Left colon (tissue), 2 donors: ENCODE results near the gene RDM1. TPM values are rescaled to one million over a fixed set of nuclear protein-coding genes. Genes with fewer than 3 reads are reported as not detected.
"Not testable (repeated sequence)": the region's sequence is repeated elsewhere in the genome, so short reads cannot be mapped to it uniquely, and the experiment has no call there.

Experiments
- ATAC-seq: fragments of 200-7000 bp; cut with Tn5 transposase; one replicate; pipeline ENCODE4 v1.9.1; 2020; ENCODE audit warnings: mild to moderate bottlenecking, moderate library complexity
- DNase-seq, 2 donors: peaks; one replicate each; pipeline ENCODE4 v3.0.0-alpha.2; 2020
- intact Hi-C, 2 donors: fragments of 100-400 bp; cut with DNase I in 1 of 2; cut with micrococcal nuclease in 1 of 2; formaldehyde crosslinking; loops; one replicate each; pipeline versions ENCODE4 v1.11.2 to v1.14.0; 2022; cut with DNase I, micrococcal nuclease
- total RNA-seq, 2 donors: library from RNA; stranded (reverse); fragmentation: NEBNext Ultra II Directional; extraction: Animal tissue kit (Norgen Biotek cat#: 25700); gene quantifications; one replicate each; pipeline ENCODE4 v1.2.1, GENCODE V29; 2021
- donor health status: DM: no; HTN: no; CAD: no.
- donor health status: DM: yes; HTN: yes; CAD: no.

The RDM1 gene
- total RNA-seq, 2 donors from 2014 or later, result 0.36 to 2.1 TPM

- intact Hi-C loops, result no loop called here
- ATAC-seq, result no peak
- DNase-seq, result no peak
Observed at GRCh38 chr17:35906926-35907637, 23.5 kb downstream of the RDM1 start.

- ATAC-seq (no peak), DNase-seq (no peak)
- intact Hi-C loops, result no loop called here
Observed at GRCh38 chr17:35906191-35906925, 24.2 kb downstream of the RDM1 start.

GRCh38 chr17:35903451-35903850 lies 27.1 kb downstream of the RDM1 start:
- DNase-seq, result no peak
- intact Hi-C loops, result no loop called here
- no peak for ATAC-seq

GRCh38 chr17:35901631-35902175 lies 28.9 kb downstream of the RDM1 start:
- intact Hi-C loops, result no loop called here
- ATAC-seq (no peak), DNase-seq (no peak)

GRCh38 chr17:35900708-35901480 lies 29.7 kb downstream of the RDM1 start:
- no peak for DNase-seq
- ATAC-seq, result no peak
- intact Hi-C loops, result no loop called here

GRCh38 chr17:35900280-35900679 lies 30.3 kb downstream of the RDM1 start:
- intact Hi-C loops, result no loop called here
- ATAC-seq (peak; percentile 24), DNase-seq (no peak)

- ATAC-seq (peak; percentile 87), DNase-seq (peak; percentile 37 to 57)
- intact Hi-C loops, result no loop called here
Observed at GRCh38 chr17:35898283-35899070, 32.1 kb downstream of the RDM1 start.

GRCh38 chr17:35897772-35898171 lies 32.8 kb downstream of the RDM1 start:
- DNase-seq, intact Hi-C loops, ATAC-seq: not testable (repeated sequence)

- intact Hi-C loops, result no loop called here
- no peak for ATAC-seq
- no peak for DNase-seq
Observed at GRCh38 chr17:35895636-35896587, 34.7 kb downstream of the RDM1 start.

GRCh38 chr17:35894206-35894605 lies 36.4 kb downstream of the RDM1 start:
- no peak for DNase-seq
- no peak for ATAC-seq
- intact Hi-C loops, result no loop called here

- ATAC-seq (no peak), DNase-seq (no peak)
- intact Hi-C loops, result no loop called here
Observed at GRCh38 chr17:35893751-35894150, 36.8 kb downstream of the RDM1 start.

GRCh38 chr17:35892091-35893035 lies 38.2 kb downstream of the RDM1 start:
- intact Hi-C loops, result no loop called here
- ATAC-seq (no peak), DNase-seq (no peak)

- ATAC-seq (no peak), DNase-seq (no peak)
- intact Hi-C loops, result no loop called here
Observed at GRCh38 chr17:35891269-35891668, 39.3 kb downstream of the RDM1 start.

- peak; percentile 23 to 36 for DNase-seq
- intact Hi-C loops, result no loop called here
- ATAC-seq, result peak; percentile 36
Observed at GRCh38 chr17:35890774-35891155, 39.8 kb downstream of the RDM1 start.

GRCh38 chr17:35889818-35890773 lies 40.5 kb downstream of the RDM1 start:
- no peak for DNase-seq
- ATAC-seq, result no peak
- intact Hi-C loops, result no loop called here

GRCh38 chr17:35889241-35889640 lies 41.3 kb downstream of the RDM1 start:
- intact Hi-C loops, result no loop called here
- ATAC-seq (no peak), DNase-seq (no peak)
